Urinary bladder (tissue), 2 donors: ENCODE results near the gene LCN9. TPM values are rescaled to one million over a fixed set of nuclear protein-coding genes. Genes with fewer than 3 reads are reported as not detected.

Experiments used
- polyA plus RNA-seq: library from polyadenylated mRNA; stranded (reverse); fragments of 200-250 nt; gene quantifications from one replicate; pipeline ENCODE4 v1.2.3, GENCODE V29; 2013
- total RNA-seq: library from RNA; depleted of rRNA; stranded (reverse); fragments of >200 nt; gene quantifications from one replicate; pipeline ENCODE4 v1.2.3, GENCODE V29; 2014
- donor health status: healthy.

Gene LCN9
- total and polyA plus RNA-seq, 2 donors, result not detected

Other genes starting within 250 kb of the LCN9 start
- 8.9 TPM for gene PPP1R26, start 183.5 kb upstream of the LCN9 start, total RNA-seq
- 14.1 TPM for gene PPP1R26, start 183.5 kb upstream of the LCN9 start, polyA plus RNA-seq
- 8.6 TPM for gene MRPS2, start 162.6 kb upstream of the LCN9 start, total RNA-seq
- gene MRPS2, start 162.6 kb upstream of the LCN9 start, polyA plus RNA-seq, result 56.7 TPM
- gene LCN1, start 141.9 kb upstream of the LCN9 start, total RNA-seq, result not detected
- gene LCN1, start 141.9 kb upstream of the LCN9 start, polyA plus RNA-seq, result not detected
- gene OBP2A, start 117.2 kb upstream of the LCN9 start, total RNA-seq, result not detected
- gene OBP2A, start 117.2 kb upstream of the LCN9 start, polyA plus RNA-seq, result not detected
- not detected for gene PAEP, start 101.6 kb upstream of the LCN9 start, total RNA-seq
- not detected for gene PAEP, start 101.6 kb upstream of the LCN9 start, polyA plus RNA-seq
- gene GLT6D1, start 23.8 kb upstream of the LCN9 start, total RNA-seq, result not detected
- not detected for gene GLT6D1, start 23.8 kb upstream of the LCN9 start, polyA plus RNA-seq
- not detected for gene SOHLH1, start 36.2 kb downstream of the LCN9 start, total RNA-seq
- not detected for gene SOHLH1, start 36.2 kb downstream of the LCN9 start, polyA plus RNA-seq
- gene KCNT1, start 38.9 kb downstream of the LCN9 start, total RNA-seq, result 0.58 TPM
- gene KCNT1, start 38.9 kb downstream of the LCN9 start, polyA plus RNA-seq, result 0.37 TPM
- gene CAMSAP1, start 244.2 kb downstream of the LCN9 start, total RNA-seq, result 27.9 TPM
- gene CAMSAP1, start 244.2 kb downstream of the LCN9 start, polyA plus RNA-seq, result 14.9 TPM